GM18499 (cell line): ENCODE measurements around the gene DEFB132.

Experiments
- ATAC-seq: cut with Tn5 transposase; IDR thresholded peaks from one replicate; pipeline ENCODE4 v1.9.1; 2021; ENCODE audit warnings: moderate number of reproducible peaks; ENCODE audit not compliant: insufficient read depth, unreplicated experiment

DEFB132 gene

GRCh38 chr20:295804-296203 lies 38.3 kb downstream of the DEFB132 start:
- no peak for ATAC-seq

GRCh38 chr20:297098-297924 lies 39.8 kb downstream of the DEFB132 start, which contains the start of gene ZCCHC3:
Gene ZCCHC3 (plus strand): TSS chr20:297570. CDS start chr20:297587, 17 bp downstream.
- peak; percentile 63 for ATAC-seq

DNA sequence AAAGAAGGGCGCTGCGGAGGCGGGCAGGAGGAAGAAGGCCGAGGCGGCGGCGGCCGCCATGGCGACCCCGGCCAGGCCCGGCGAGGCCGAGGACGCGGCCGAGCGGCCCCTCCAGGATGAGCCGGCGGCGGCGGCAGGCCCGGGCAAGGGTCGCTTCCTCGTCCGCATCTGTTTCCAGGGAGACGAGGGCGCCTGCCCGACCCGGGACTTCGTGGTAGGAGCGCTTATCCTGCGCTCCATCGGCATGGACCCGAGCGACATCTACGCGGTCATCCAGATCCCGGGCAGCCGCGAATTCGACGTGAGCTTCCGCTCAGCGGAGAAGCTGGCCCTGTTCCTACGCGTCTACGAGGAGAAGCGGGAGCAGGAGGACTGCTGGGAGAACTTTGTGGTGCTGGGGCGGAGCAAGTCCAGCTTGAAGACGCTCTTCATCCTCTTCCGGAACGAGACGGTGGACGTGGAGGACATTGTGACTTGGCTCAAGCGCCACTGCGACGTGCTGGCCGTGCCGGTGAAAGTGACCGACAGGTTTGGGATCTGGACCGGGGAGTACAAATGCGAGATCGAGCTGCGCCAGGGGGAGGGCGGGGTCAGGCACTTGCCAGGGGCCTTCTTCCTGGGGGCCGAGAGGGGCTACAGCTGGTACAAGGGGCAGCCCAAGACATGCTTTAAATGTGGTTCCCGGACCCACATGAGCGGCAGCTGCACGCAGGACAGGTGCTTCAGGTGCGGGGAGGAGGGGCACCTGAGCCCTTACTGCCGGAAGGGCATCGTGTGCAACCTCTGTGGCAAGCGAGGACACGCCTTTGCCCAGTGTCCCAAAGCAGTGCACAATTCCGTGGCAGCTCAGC lies 40.6 kb downstream of the DEFB132 start:
- no peak for ATAC-seq

DNA sequence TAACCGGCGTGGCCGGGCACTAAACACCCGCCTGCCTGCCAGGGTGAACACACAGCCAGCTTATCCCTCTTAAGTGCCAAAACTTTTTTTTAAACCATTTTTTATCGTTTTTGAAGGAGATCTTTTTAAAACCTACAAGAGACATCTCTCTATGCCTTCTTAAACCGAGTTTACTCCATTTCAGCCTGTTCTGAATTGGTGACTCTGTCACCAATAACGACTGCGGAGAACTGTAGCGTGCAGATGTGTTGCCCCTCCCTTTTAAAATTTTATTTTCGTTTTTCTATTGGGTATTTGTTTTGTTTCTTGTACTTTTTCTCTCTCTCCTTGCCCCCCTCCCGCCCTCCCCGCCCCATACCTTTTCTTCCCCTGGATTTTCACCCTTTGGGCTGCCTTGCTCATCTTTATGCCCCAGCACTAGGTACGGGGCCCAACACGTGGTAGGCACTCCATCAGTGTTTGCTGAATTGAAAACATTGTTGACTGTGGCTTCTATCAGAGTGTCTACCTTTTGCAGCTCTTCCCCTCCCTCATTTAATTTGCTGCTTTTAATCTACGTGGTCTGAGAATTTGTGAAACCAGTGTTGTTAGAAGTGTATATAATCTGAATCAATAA lies 41.4 kb downstream of the DEFB132 start:
- no peak for ATAC-seq

DNA sequence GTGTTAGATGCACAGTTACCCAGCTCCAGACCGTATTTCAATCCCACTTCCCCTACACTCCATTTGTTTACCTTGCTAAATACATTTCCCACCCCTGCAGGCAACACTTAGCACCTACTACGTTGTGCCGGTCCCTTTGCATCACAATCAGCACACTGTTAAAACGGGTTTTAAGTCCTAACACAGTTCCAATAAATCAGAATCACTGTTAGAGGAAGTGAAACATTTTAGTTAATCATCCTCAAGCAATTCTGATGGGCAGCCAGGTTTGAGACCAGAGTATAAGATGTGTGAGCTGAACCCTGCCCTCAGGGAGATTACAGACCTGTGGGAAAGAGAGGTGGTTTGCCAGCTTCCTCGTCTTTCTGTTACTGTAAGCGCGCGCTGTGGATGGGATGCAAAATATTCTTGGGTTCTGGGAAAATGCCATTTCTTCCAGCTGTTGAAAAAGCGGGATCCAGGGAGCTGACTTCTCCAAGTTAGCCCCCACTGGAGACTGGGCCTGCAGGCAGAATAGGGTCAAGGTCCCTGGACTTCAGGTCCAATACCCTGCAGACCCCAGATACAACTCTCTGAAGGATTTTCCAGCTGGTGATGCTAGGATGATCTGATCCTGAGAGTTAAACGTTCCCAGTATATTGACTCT lies 42.9 kb downstream of the DEFB132 start:
- no peak for ATAC-seq

DNA sequence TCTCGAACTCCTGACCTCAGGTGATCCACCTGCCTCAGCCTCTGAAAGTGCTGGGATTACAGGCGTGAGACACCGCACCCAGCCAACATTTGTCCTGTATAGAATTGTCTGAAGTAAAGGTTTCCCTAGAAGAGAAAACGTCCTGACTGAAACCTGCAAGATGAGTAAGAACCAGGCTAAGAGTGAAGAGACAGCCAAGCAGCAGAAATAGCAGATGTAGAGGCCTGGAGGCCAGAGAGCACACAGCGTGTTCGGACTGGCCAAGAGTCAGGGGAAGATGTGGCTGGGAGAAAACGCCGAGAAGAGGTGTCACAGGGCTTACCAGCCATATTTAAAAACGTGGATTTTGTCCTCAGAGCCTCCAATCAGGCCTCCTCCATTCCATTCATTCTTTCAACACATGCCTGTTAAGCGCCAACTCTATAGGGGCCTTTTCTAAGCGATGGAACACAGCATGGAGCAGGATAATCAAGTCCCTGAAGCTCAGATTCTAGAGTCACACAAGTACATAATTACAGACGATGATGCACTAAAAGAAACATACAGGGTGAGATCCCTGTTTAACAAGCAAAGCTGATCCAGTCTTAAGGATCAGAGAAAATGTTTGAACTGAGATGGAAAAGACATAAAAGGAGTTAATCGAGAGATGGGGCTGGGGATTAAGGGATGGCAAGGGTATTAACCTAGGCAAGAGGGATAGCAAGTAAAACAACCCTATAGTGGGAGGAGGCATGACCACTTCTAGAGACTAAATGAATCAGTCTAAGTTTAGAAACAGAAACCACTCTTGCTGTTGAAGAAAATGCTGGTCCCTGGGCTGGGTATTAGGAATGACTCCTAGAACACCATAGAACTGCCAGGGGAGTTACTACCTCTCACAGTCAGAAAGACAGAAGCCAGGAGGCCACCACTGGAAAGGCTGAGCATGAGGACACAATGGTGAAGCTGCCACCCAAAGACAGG lies 44.6 kb downstream of the DEFB132 start:
- ATAC-seq = no peak

GRCh38 chr20:305745-306144 lies 48.2 kb downstream of the DEFB132 start:
- no peak for ATAC-seq

DNA sequence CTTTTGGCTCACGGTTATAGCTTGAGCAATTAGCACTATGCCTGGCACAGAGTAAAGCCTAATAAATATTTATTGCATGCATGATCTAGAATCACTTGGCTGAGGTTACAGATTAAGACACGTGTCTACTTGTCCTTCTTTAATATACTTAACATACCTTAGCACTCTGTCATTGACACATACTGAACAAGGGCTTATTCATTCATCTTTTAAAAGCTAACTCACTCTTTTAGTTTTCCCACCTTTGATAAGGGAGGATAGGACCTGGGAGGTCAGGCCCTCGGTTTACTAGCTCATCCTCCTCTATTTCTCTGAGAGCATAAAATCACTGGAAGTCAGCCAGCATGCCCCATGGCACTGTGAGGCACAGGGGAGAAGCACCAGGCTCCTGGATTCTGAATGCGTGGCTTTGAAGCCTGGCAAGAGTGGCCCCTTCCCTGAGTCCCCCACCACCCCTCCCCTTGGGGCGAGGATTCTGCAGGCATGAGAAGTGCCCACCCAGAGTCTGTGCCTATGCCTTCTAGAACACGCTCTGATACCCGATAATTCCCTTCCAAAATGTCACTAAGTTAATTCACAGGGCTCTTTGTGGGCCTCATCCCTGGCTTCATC lies 51.0 kb downstream of the DEFB132 start:
- ATAC-seq = no peak

DNA sequence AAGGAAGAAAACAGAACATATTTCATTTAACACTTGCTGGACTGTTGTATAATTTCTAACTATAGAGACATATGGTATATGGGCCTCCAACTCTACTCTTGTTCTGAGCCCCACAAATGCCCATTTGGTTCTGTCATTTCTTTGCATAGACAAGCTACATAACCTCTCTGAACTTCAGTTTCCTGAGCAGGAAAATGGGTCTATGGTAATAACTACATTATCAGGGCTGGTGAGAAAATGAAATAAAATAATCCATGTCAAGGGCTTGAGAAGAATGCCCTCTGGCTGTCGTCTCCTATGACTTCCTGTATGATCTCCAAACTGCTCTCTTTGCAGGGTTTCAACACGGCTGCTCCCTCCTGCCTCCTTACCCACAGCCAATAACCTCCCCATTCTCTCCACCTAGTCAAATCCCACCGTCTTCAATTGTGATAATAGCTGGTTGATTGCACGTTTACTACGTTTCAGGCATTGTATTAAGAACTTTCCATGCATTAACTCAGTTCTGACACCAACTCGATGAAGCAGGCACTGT lies 51.8 kb downstream of the DEFB132 start:
- no peak for ATAC-seq

GRCh38 chr20:309841-310644 lies 52.5 kb downstream of the DEFB132 start:
- ATAC-seq = peak; percentile 93

GRCh38 chr20:310645-311044 lies 53.1 kb downstream of the DEFB132 start:
- no peak for ATAC-seq
